Trophoblast cell (in vitro differentiated cells and primary cell): Measurements from ENCODE around the gene CISTR.

ENCODE experiments used
- DNase-seq, 2 donors: peaks; one replicate each; pipeline ENCODE4 v3.0.0-alpha.2; 2016
- H2AFZ ChIP-seq: 2 replicates; pipeline ENCODE4 v1.6.1; 2013; ENCODE audit warnings: low read length, moderate library complexity, mild to moderate bottlenecking; ENCODE audit not compliant: insufficient read depth, poor library complexity
- H2AK5ac ChIP-seq: 2 replicates; pipeline ENCODE4 v1.6.1; 2013; ENCODE audit warnings: mild to moderate bottlenecking, low read length
- H2BK120ac ChIP-seq: 2 replicates; pipeline ENCODE4 v1.6.1; 2013; ENCODE audit warnings: low read length, mild to moderate bottlenecking, moderate library complexity; ENCODE audit not compliant: insufficient read depth, poor library complexity
- H2BK12ac ChIP-seq: 2 replicates; pipeline ENCODE4 v1.6.1; 2013; ENCODE audit warnings: mild to moderate bottlenecking, low read length, moderate library complexity
- H2BK5ac ChIP-seq: 2 replicates; pipeline ENCODE4 v1.6.1; 2013; ENCODE audit warnings: low read length, low read depth, moderate library complexity, mild to moderate bottlenecking; ENCODE audit not compliant: poor library complexity
- H3K14ac ChIP-seq: 2 replicates; pipeline ENCODE4 v1.6.1; 2013; ENCODE audit warnings: mild to moderate bottlenecking, low read length
- H3K18ac ChIP-seq: 2 replicates; pipeline ENCODE4 v1.6.1; 2013; ENCODE audit warnings: mild to moderate bottlenecking, low read length
- H3K23ac ChIP-seq: 2 replicates; pipeline ENCODE4 v1.6.1; 2013; ENCODE audit warnings: low read length
- H3K27ac ChIP-seq: 2 replicates; pipeline ENCODE4 v1.5.1; 2013; ENCODE audit warnings: low read depth, mild to moderate bottlenecking, inconsistent platforms, low read length, moderate library complexity
- H3K27me3 ChIP-seq: 2 replicates; pipeline ENCODE4 v1.6.1; 2013; ENCODE audit warnings: inconsistent platforms, mild to moderate bottlenecking, low read length, moderate library complexity; ENCODE audit not compliant: insufficient read depth
- H3K36me3 ChIP-seq, 2 experiments: 1 replicate in 1 of 2; 2 replicates in 1 of 2; pipeline ENCODE4 v1.6.1; 2013; ENCODE audit warnings: low read length in 2 of 2, mild to moderate bottlenecking in 2 of 2, moderate library complexity in 1 of 2; ENCODE audit not compliant: insufficient read depth in 2 of 2, control insufficient read depth in 1 of 2
- H3K4ac ChIP-seq: 2 replicates; pipeline ENCODE4 v1.6.1; 2013; ENCODE audit warnings: low read depth, mild to moderate bottlenecking, low read length, moderate library complexity
- H3K4me1 ChIP-seq, 2 experiments: 1 replicate in 1 of 2; 2 replicates in 1 of 2; pipeline ENCODE4 v1.6.1; 2013; ENCODE audit warnings: low read length in 2 of 2, mild to moderate bottlenecking in 2 of 2, moderate library complexity in 1 of 2; ENCODE audit not compliant: insufficient read depth in 2 of 2, control insufficient read depth in 1 of 2
- H3K4me2 ChIP-seq: 2 replicates; pipeline ENCODE4 v1.6.1; 2013; ENCODE audit warnings: inconsistent platforms, mild to moderate bottlenecking, low read length, moderate library complexity
- H3K4me3 ChIP-seq: 2 replicates; pipeline ENCODE4 v1.5.1; 2013; ENCODE audit warnings: mild to moderate bottlenecking, low read depth, low read length, inconsistent platforms
- H3K79me1 ChIP-seq: one replicate; pipeline ENCODE4 v1.6.1; 2013; ENCODE audit warnings: low read length
- H3K79me2 ChIP-seq: 2 replicates; pipeline ENCODE4 v1.6.1; 2013; ENCODE audit warnings: low read length, mild to moderate bottlenecking; ENCODE audit not compliant: control insufficient read depth, insufficient read depth, poor library complexity
- H3K9ac ChIP-seq: 2 replicates; pipeline ENCODE4 v1.6.1; 2013; ENCODE audit warnings: mild to moderate bottlenecking, low read length
- H3K9me3 ChIP-seq: 2 replicates; pipeline ENCODE4 v1.6.1; 2013; ENCODE audit warnings: low read depth, mild to moderate bottlenecking, control low read depth, inconsistent platforms, low read length; ENCODE audit not compliant: insufficient read depth
- H4K12ac ChIP-seq: 2 replicates; pipeline ENCODE4 v1.6.1; 2013; ENCODE audit warnings: low read depth, mild to moderate bottlenecking, low read length, moderate library complexity
- H4K8ac ChIP-seq: 2 replicates; pipeline ENCODE4 v1.6.1; 2013; ENCODE audit warnings: low read depth, mild to moderate bottlenecking, low read length, moderate library complexity
- H4K91ac ChIP-seq: one replicate; pipeline ENCODE4 v1.6.1; 2013; ENCODE audit warnings: low read depth, mild to moderate bottlenecking, low read length, moderate library complexity
- WGBS: extraction: QIAGEN DNeasy Blood & Tissue Kit; methylation state at CpG from one replicate; pipeline ENCODE4 v1.1.7; 2013; ENCODE audit warnings: missing lambda C conversion rate; ENCODE audit not compliant: insufficient read length, insufficient coverage; ENCODE audit errors: extremely low coverage; 5-methylcytosine and 5-hydroxymethylcytosine counted together

The CISTR gene

GRCh38 chr12:53744130-53744441 lies 7.7 kb downstream of the CISTR start:
- Histone ChIP-seq H3K4me1 (no peaks in the 10 kb centered on the region), H3K36me3 (no peaks in the 10 kb centered on the region), H3K4me3 (no peak overlapping the region), H3K27me3 (peaks cover 35% of the 10 kb centered on the region), H3K9me3 (peaks cover 1% of the 10 kb centered on the region), H3K23ac (no peak overlapping the region), H2AFZ (no peak overlapping the region), H2BK120ac (no peak overlapping the region), H3K18ac (no peak overlapping the region), H2AK5ac (no peak overlapping the region), H2BK12ac (no peak overlapping the region), H4K12ac (no peak overlapping the region), H3K79me2 (no peaks in the 10 kb centered on the region), H4K8ac (no peak overlapping the region), H3K27ac (no peak overlapping the region), H3K9ac (no peak overlapping the region), H3K79me1 (no peaks in the 10 kb centered on the region), H3K4me2 (no peak overlapping the region), H2BK5ac (no peak overlapping the region), H3K4ac (no peak overlapping the region), H3K14ac (no peak overlapping the region), H4K91ac (no peak overlapping the region)
- no peak for DNase-seq
- no CpG with 5 or more reads among the region's 1 CpG for WGBS

- H2AK5ac ChIP-seq = no peak overlapping the region
- H3K4ac ChIP-seq = no peak overlapping the region
- no peak overlapping the region for H3K14ac ChIP-seq
- H3K18ac ChIP-seq = no peak overlapping the region
- H2AFZ ChIP-seq = no peak overlapping the region
- H3K9ac ChIP-seq = no peak overlapping the region
- peaks cover under 1 to 5% of the 10 kb centered on the region in 2 experiments for H3K4me1 ChIP-seq
- peak; percentile 51 to 90 for DNase-seq
- peaks cover 36% of the 10 kb centered on the region for H3K27me3 ChIP-seq
- no peak overlapping the region for H3K23ac ChIP-seq
- H2BK12ac ChIP-seq = no peak overlapping the region
- no peak overlapping the region for H3K4me2 ChIP-seq
- no peak overlapping the region for H2BK120ac ChIP-seq
- no CpG with 5 or more reads among the region's 16 CpGs for WGBS
- H4K12ac ChIP-seq = no peak overlapping the region
- no peak overlapping the region for H2BK5ac ChIP-seq
- no peaks in the 10 kb centered on the region for H3K79me1 ChIP-seq
- peaks cover 1% of the 10 kb centered on the region for H3K9me3 ChIP-seq
- no peak overlapping the region for H4K8ac ChIP-seq
- H3K4me3 ChIP-seq = no peak overlapping the region
- H4K91ac ChIP-seq = no peak overlapping the region
- no peak overlapping the region for H3K27ac ChIP-seq
- no peaks in the 10 kb centered on the region for H3K79me2 ChIP-seq
- no peaks in the 10 kb centered on the region for H3K36me3 ChIP-seq
Measured at GRCh38 chr12:53743266-53744129, 8.3 kb downstream of the CISTR start.

- WGBS = no CpG with 5 or more reads among the region's 3 CpGs
Measured at GRCh38 chr12:53740130-53740491, 11.7 kb downstream of the CISTR start.

GRCh38 chr12:53739214-53740129 lies 12.3 kb downstream of the CISTR start:
- H2AFZ ChIP-seq = no peak overlapping the region
- no peak overlapping the region for H3K4me2 ChIP-seq
- H4K12ac ChIP-seq = no peak overlapping the region
- no peak overlapping the region for H4K8ac ChIP-seq
- no peaks in the 10 kb centered on the region for H3K36me3 ChIP-seq
- no peaks in the 10 kb centered on the region for H3K79me2 ChIP-seq
- no peaks in the 10 kb centered on the region for H3K79me1 ChIP-seq
- no peak overlapping the region for H3K4ac ChIP-seq
- H3K27me3 ChIP-seq = peaks cover 48% of the 10 kb centered on the region
- H3K9me3 ChIP-seq = peaks cover 7% of the 10 kb centered on the region
- WGBS = no CpG with 5 or more reads among the region's 50 CpGs
- H3K23ac ChIP-seq = no peak overlapping the region
- H2BK120ac ChIP-seq = no peak overlapping the region
- H3K4me3 ChIP-seq = no peak overlapping the region
- H2BK5ac ChIP-seq = no peak overlapping the region
- H3K18ac ChIP-seq = no peak overlapping the region
- H3K27ac ChIP-seq = no peak overlapping the region
- H3K4me1 ChIP-seq = peaks cover 3 to 8% of the 10 kb centered on the region in 2 experiments
- H3K14ac ChIP-seq = no peak overlapping the region
- H3K9ac ChIP-seq = no peak overlapping the region
- no peak overlapping the region for H2AK5ac ChIP-seq
- no peak for DNase-seq
- no peak overlapping the region for H2BK12ac ChIP-seq
- H4K91ac ChIP-seq = no peak overlapping the region

More at GRCh38 chr12:53740130-53740491, 11.7 kb downstream of the CISTR start:
- H3K9me3 ChIP-seq = peaks cover 7% of the 10 kb centered on the region
- H3K27me3 ChIP-seq = peaks cover 48% of the 10 kb centered on the region
- H3K14ac ChIP-seq = no peak overlapping the region
- DNase-seq = no peak
- no peak overlapping the region for H4K12ac ChIP-seq
- H4K8ac ChIP-seq = no peak overlapping the region
- no peak overlapping the region for H2BK12ac ChIP-seq
- no peak overlapping the region for H3K27ac ChIP-seq
- no peaks in the 10 kb centered on the region for H3K79me1 ChIP-seq
- no peaks in the 10 kb centered on the region for H3K79me2 ChIP-seq
- no peak overlapping the region for H3K23ac ChIP-seq
- no peaks in the 10 kb centered on the region for H3K36me3 ChIP-seq
- no peak overlapping the region for H3K9ac ChIP-seq
- H2AK5ac ChIP-seq = no peak overlapping the region
- H3K4me3 ChIP-seq = no peak overlapping the region
- no peak overlapping the region for H2AFZ ChIP-seq
- H2BK120ac ChIP-seq = no peak overlapping the region
- no peak overlapping the region for H4K91ac ChIP-seq
- no peak overlapping the region for H3K4ac ChIP-seq
- H2BK5ac ChIP-seq = no peak overlapping the region
- no peak overlapping the region for H3K4me2 ChIP-seq
- H3K18ac ChIP-seq = no peak overlapping the region
- H3K4me1 ChIP-seq = peaks cover 3 to 8% of the 10 kb centered on the region in 2 experiments
